ENCODE measurements around the gene UPK1A. TPM values are rescaled to one million over a fixed set of nuclear protein-coding genes. Genes with fewer than 3 reads are reported as not detected.

UPK1A gene
- total RNA-seq, result under 1 TPM in 1 of 4 donors, not detected in 3; 0.34 TPM

GRCh38 chr19:35666251-35666913 lies at the start of gene UPK1A:
UPK1A (plus strand) TSS chr19:35666517; CDS start chr19:35666813, 296 bp downstream.
- TF ChIP-seq CTCF (IDR thresholded peaks at IDR 0.05; ENCODE audit: low read depth), result no peak

- TF ChIP-seq CTCF (IDR thresholded peaks at IDR 0.05; ENCODE audit: low read depth), result no peak
These were observed 47.5 kb upstream of the UPK1A start for GRCh38 chr19:35618857-35619256.

- TF ChIP-seq CTCF (IDR thresholded peaks at IDR 0.05; ENCODE audit: low read depth), result no peak
These were observed 46.9 kb upstream of the UPK1A start for GRCh38 chr19:35619290-35619923.

GRCh38 chr19:35620001-35620400 lies 46.3 kb upstream of the UPK1A start:
- no peak for TF ChIP-seq CTCF (IDR thresholded peaks at IDR 0.05; ENCODE audit: low read depth)

GRCh38 chr19:35621708-35622107 lies 44.6 kb upstream of the UPK1A start:
- no peak for TF ChIP-seq CTCF (IDR thresholded peaks at IDR 0.05; ENCODE audit: low read depth)

GRCh38 chr19:35622750-35623149 lies 43.6 kb upstream of the UPK1A start:
- TF ChIP-seq CTCF (IDR thresholded peaks at IDR 0.05; ENCODE audit: low read depth), result no peak

GRCh38 chr19:35623327-35624010 lies 42.8 kb upstream of the UPK1A start:
- no peak for TF ChIP-seq CTCF (IDR thresholded peaks at IDR 0.05; ENCODE audit: low read depth)
